ENCODE results near the gene NBPF14.
"Not testable (repeated sequence)": the region's sequence is repeated elsewhere in the genome, so short reads cannot be mapped to it uniquely, and the experiment has no call there.

NBPF14 gene, protein sequence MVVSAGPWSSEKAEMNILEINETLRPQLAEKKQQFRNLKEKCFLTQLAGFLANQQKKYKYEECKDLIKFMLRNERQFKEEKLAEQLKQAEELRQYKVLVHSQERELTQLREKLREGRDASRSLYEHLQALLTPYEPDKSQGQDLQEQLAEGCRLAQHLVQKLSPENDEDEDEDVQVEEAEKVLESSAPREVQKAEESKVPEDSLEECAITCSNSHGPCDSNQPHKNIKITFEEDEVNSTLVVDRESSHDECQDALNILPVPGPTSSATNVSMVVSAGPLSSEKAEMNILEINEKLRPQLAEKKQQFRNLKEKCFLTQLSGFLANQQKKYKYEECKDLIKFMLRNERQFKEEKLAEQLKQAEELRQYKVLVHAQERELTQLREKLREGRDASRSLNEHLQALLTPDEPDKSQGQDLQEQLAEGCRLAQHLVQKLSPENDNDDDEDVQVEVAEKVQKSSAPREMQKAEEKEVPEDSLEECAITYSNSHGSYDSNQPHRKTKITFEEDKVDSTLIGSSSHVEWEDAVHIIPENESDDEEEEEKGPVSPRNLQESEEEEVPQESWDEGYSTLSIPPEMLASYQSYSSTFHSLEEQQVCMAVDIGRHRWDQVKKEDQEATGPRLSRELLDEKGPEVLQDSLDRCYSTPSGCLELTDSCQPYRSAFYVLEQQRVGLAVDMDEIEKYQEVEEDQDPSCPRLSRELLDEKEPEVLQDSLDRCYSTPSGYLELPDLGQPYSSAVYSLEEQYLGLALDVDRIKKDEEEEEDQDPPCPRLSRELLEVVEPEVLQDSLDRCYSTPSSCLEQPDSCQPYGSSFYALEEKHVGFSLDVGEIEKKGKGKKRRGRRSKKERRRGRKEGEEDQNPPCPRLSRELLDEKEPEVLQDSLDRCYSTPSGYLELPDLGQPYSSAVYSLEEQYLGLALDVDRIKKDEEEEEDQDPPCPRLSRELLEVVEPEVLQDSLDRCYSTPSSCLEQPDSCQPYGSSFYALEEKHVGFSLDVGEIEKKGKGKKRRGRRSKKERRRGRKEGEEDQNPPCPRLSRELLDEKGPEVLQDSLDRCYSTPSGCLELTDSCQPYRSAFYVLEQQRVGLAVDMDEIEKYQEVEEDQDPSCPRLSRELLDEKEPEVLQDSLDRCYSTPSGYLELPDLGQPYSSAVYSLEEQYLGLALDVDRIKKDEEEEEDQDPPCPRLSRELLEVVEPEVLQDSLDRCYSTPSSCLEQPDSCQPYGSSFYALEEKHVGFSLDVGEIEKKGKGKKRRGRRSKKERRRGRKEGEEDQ (N-terminal part only)

DNA sequence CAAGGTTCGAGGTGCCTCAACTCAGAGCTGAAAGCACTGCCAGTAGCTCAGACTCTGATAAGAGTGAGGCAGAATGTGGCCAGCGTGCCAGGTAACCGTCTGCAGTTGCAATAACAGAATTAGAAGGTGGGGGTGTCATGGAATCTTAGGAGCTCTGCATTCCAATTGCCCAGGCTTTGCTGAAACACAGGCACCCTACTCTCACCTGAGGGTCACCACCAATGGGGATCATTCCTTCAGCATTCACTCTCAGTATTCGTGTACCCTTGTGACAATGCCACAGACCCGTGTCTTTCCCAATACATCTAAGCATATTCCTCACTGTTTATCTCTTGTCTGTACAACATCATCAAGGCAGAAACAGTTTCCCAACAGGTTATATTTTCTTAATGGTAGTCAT is at the start of gene NBPF14:
NBPF14 (minus strand) TSS at position 101 of the 400 bp plus-strand sequence. CDS start 294 bp downstream, outside the sequence.
- DNase-seq, result not testable (repeated sequence)

GRCh38 chr1:148625451-148625850 is 29.6 kb upstream of the NBPF14 start:
- not testable (repeated sequence) for DNase-seq

DNA sequence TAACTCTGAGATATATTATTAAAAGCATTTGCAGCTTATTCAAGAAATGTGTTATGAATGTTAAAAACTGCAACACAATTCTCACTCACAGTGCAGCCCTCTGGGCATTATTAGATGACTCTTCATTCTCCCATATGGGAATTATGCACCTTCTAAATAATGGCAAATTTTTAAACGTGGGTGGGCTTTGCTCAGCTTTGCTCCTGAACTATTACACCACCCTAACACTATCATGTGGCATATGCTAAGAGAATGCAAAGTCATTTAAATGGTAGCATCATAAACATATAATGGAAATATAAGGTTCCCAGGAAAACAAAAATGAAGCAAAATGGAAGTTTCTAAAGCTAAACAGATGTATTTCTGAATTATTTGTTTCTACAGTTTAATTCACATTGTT is 22.4 kb upstream of the NBPF14 start:
- DNase-seq, result not testable (repeated sequence)

DNA sequence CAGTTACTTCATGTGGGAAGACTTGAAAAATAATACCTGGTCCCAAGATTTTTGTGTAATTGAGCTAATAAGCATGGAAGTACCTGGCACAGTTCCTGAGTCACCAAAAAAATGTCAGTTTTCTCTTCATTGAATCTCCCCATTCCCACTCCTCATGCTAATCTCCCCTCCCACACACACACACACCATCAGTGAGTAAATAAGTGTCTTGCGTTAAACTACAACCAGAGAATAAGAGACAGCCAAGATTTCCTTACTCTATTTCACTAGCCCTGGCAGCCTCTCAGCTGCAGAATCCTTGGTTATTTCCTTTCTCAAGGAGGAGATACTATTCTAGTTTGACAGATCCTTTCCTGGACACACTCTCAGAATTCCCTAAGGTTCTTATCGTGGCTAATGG is 9.5 kb upstream of the NBPF14 start:
- DNase-seq, result not testable (repeated sequence)

- not testable (repeated sequence) for DNase-seq
Observed at GRCh38 chr1:148595360-148595759, 451 bp downstream of the NBPF14 start.

DNA sequence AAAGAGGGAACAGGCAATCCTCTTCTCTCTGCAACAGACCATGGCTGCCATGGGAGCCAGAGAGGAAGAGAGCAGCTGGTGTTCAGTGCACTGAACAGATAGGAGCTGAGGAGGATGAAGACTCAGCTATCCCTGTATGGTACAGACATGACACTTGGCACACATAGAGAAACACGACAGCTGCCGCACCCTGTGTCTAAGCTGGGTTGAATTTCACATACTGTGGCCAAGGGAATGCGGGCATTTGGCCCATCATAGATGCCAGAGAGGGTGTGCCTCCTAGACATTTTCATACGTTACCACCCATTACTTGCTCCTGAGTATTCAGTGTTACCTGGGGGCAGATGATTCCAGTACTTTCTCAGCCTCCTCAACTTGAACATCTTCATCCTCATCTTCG is 4.7 kb downstream of the NBPF14 start:
- DNase-seq, result not testable (repeated sequence)

GRCh38 chr1:148532158-148532557 is 63.7 kb downstream of the NBPF14 start:
- not testable (repeated sequence) for DNase-seq

DNA sequence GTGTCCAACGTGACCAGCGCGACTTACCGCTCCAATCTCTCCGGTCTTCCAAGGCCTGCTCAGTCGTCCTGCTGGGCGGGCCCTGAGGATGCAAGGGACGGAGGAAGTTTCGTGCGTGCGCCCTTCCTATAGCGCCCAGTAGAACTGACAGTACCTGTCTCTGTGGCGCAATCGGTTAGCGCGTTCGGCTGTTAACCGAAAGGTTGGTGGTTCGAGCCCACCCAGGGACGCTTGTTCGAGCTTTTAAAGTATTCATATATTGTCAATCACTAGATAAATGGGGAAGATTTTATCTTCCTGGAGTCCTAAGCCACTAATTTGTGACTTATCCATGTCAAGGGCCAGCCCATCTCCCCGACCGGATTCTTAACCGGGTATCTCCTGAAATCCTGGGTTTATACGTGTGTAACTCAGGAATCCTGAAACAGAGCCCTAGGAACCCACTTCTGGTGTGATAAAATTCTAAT is 66.7 kb downstream of the NBPF14 start:
- DNase-seq, result peak; percentile 64

- not testable (repeated sequence) for DNase-seq
Observed at GRCh38 chr1:148528591-148528990, 67.2 kb downstream of the NBPF14 start.

GRCh38 chr1:148526587-148526986 is 69.2 kb downstream of the NBPF14 start:
- DNase-seq, result not testable (repeated sequence)

DNA sequence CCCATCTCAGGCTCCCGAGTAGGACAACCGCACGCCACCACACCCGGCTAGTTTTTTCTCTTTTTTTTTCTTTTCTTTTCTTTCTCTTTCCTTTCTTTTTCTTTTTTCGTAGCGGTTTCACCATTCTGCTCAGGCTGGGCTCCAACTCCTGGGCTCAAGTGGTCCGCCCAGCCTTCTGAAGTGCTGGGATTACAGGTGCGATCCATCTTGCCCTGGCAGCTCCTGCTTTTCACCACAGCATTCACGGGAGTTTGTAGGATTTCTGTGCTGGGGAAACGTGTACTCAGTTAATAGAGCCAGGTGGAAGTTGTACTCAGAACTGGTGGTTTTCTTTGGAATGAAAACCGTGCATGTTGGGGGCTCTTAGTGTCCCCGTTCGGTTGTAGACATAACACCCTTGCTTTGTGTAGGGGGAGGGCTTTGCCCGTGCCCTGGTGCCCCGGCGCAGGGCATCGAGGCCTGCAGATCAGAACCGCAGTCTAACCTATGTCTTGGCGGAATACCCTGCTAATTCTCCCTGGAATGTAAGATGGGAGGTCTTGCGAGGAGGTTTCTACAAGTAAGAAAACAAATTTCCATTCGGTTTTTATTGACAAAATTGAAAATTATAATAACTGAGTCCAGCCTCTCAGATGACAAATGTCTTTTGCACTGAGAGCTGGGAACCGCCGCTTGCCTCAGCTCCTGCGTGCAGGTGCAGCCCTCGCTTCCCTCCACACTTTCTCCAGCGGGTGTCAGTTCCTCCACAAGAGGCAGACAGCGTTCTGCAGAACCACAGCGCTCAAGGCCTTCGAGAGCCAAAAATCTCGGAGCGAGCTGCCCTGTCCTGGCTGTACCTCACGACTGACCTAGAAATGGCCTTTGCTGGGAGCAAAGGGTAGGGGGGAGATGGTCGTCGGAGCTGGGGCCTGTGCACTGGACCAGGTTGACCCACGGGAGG is 72.3 kb downstream of the NBPF14 start:
- not testable (repeated sequence) for DNase-seq

GRCh38 chr1:148522561-148523204 is 73.1 kb downstream of the NBPF14 start:
- DNase-seq, result peak; percentile 85

- DNase-seq, result peak; percentile 61
Observed at GRCh38 chr1:148522072-148522471, 73.7 kb downstream of the NBPF14 start.

- DNase-seq, result not testable (repeated sequence)
Observed at GRCh38 chr1:148514310-148514709, 81.5 kb downstream of the NBPF14 start.

GRCh38 chr1:148512571-148513184 is 83.1 kb downstream of the NBPF14 start:
- DNase-seq, result peak; percentile 37

DNA sequence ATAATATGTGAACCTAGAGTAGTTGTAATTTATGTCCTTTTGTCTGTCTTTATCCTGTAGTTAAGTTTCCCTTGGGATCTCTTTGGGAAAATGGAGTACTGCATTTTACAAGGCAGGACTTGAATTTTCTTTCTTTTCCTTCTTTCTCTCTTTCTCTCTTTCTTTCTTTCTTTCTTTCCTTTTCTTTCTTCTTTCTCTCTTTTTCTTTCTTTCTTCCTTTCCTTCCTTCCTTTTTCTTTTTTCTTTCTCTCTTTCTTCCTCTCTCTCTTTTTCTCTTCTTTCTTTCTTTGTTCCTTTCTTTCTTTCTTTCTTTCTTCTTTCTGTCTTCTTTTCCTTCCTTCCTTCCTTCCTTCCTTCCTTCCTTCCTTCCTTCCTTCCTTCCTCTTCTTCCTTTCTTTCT is 101.9 kb downstream of the NBPF14 start:
- not testable (repeated sequence) for DNase-seq

DNA sequence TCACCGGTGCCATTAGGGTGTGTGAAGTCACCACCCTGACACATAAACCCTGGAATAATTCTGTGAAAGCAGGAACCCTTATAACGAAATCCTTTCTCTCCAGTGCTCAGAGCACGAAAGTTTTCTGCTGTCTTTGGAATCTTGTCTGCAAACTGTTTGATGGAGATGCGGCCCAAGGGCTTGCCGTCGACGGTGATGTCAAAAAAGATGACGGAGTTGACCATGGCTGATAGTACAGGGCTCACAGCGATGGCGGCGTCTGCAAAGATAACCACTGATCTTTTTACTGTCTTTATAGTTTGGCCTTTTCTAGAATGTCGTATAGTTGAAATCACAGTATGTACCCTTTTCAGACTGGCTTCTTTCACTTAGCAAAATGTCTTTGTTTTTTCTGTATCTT is 112.8 kb downstream of the NBPF14 start, which contains the start of gene PPIAL4G:
PPIAL4G (minus strand) TSS at position 274 of the 400 bp plus-strand sequence; CDS start at position 224, 50 bp downstream.
- not testable (repeated sequence) for DNase-seq

All from NCI-H226 (cell line).